ENCODE results near the gene IGSF8.

The IGSF8 gene

GRCh38 chr1:160097911-160098851 lies at the start of gene IGSF8:
Gene IGSF8, minus strand, starts transcription at chr1:160098619. Its CDS starts 147 bp downstream, at chr1:160098472.
- in situ Hi-C loops (cut with MboI; ENCODE audit: low sequenced_read_pairs): loop anchor here (10.0 kb wide), 2 partner anchors 157 to 277 kb away; no protein-coding TSS in a partner anchor

GRCh38 chr1:160148121-160148520 lies 49.7 kb upstream of the IGSF8 start:
- in situ Hi-C loops (cut with MboI; ENCODE audit: low sequenced_read_pairs): no loop called here

- in situ Hi-C loops (cut with MboI; ENCODE audit: low sequenced_read_pairs): no loop called here
Observed at GRCh38 chr1:160146107-160146506, 47.7 kb upstream of the IGSF8 start.

- in situ Hi-C loops (cut with MboI; ENCODE audit: low sequenced_read_pairs): no loop called here
Observed at GRCh38 chr1:160144921-160145320, 46.5 kb upstream of the IGSF8 start.

- in situ Hi-C loops (cut with MboI; ENCODE audit: low sequenced_read_pairs): no loop called here
Observed at GRCh38 chr1:160143695-160144094, 45.3 kb upstream of the IGSF8 start.

- in situ Hi-C loops (cut with MboI; ENCODE audit: low sequenced_read_pairs): no loop called here
Observed at GRCh38 chr1:160139840-160140239, 41.4 kb upstream of the IGSF8 start.

GRCh38 chr1:160137216-160137862 lies 38.9 kb upstream of the IGSF8 start:
- in situ Hi-C loops (cut with MboI; ENCODE audit: low sequenced_read_pairs): no loop called here

GRCh38 chr1:160136926-160137200 lies 38.4 kb upstream of the IGSF8 start:
- in situ Hi-C loops (cut with MboI; ENCODE audit: low sequenced_read_pairs): no loop called here

GRCh38 chr1:160136121-160136925 lies 37.9 kb upstream of the IGSF8 start:
- in situ Hi-C loops (cut with MboI; ENCODE audit: low sequenced_read_pairs): no loop called here

GRCh38 chr1:160134791-160135572 lies 36.6 kb upstream of the IGSF8 start:
- in situ Hi-C loops (cut with MboI; ENCODE audit: low sequenced_read_pairs): no loop called here

GRCh38 chr1:160133990-160134770 lies 35.8 kb upstream of the IGSF8 start:
- in situ Hi-C loops (cut with MboI; ENCODE audit: low sequenced_read_pairs): no loop called here

- in situ Hi-C loops (cut with MboI; ENCODE audit: low sequenced_read_pairs): no loop called here
Observed at GRCh38 chr1:160131803-160132565, 33.6 kb upstream of the IGSF8 start.

GRCh38 chr1:160130939-160131338 lies 32.5 kb upstream of the IGSF8 start:
- in situ Hi-C loops (cut with MboI; ENCODE audit: low sequenced_read_pairs): no loop called here

- in situ Hi-C loops (cut with MboI; ENCODE audit: low sequenced_read_pairs): no loop called here
Observed at GRCh38 chr1:160130486-160130885, 32.1 kb upstream of the IGSF8 start.

- in situ Hi-C loops (cut with MboI; ENCODE audit: low sequenced_read_pairs): no loop called here
Observed at GRCh38 chr1:160129966-160130365, 31.5 kb upstream of the IGSF8 start.

GRCh38 chr1:160129558-160129957 lies 31.1 kb upstream of the IGSF8 start:
- in situ Hi-C loops (cut with MboI; ENCODE audit: low sequenced_read_pairs): no loop called here

GRCh38 chr1:160129046-160129445 lies 30.6 kb upstream of the IGSF8 start:
- in situ Hi-C loops (cut with MboI; ENCODE audit: low sequenced_read_pairs): no loop called here

- in situ Hi-C loops (cut with MboI; ENCODE audit: low sequenced_read_pairs): no loop called here
Observed at GRCh38 chr1:160128636-160129035, 30.2 kb upstream of the IGSF8 start.

- in situ Hi-C loops (cut with MboI; ENCODE audit: low sequenced_read_pairs): no loop called here
Observed at GRCh38 chr1:160127865-160128523, 29.6 kb upstream of the IGSF8 start.
